Retinal pigment epithelial cell (primary cell): ENCODE measurements around the gene SOX18.

Experiments used
- DNase-seq: peaks from one replicate; pipeline ENCODE4 v3.0.0-alpha.2; 2010; ENCODE audit warnings: low read depth
- H3K4me3 ChIP-seq: 2 replicates; pipeline ENCODE4 v1.5.1; 2011; ENCODE audit warnings: mild to moderate bottlenecking, low read length, control low read depth, moderate library complexity
- CTCF ChIP-seq: conservative IDR thresholded peaks from 2 replicates; pipeline ENCODE4 v1.5.1; 2011; ENCODE audit warnings: low read depth, low read length, control low read depth, inconsistent platforms

SOX18 gene

GRCh38 chr20:64067005-64067632 lies 17.7 kb upstream of the SOX18 start:
- no peak overlapping the region for H3K4me3 ChIP-seq
- no peak for TF ChIP-seq CTCF
- no peak for DNase-seq

GRCh38 chr20:64065974-64066343 lies 16.5 kb upstream of the SOX18 start:
- DNase-seq: no peak
- no peak for TF ChIP-seq CTCF
- no peak overlapping the region for H3K4me3 ChIP-seq

GRCh38 chr20:64065062-64065973 lies 15.9 kb upstream of the SOX18 start:
- H3K4me3 ChIP-seq: no peak overlapping the region
- no peak for DNase-seq

GRCh38 chr20:64064145-64064698 lies 14.8 kb upstream of the SOX18 start:
- H3K4me3 ChIP-seq: peak overlapping the region; percentile 77
- DNase-seq: no peak
- no peak for TF ChIP-seq CTCF

More at GRCh38 chr20:64065062-64065973, 15.9 kb upstream of the SOX18 start:
- TF ChIP-seq CTCF: no peak

GRCh38 chr20:64063389-64064144 lies 14.1 kb upstream of the SOX18 start:
- DNase-seq: no peak
- no peak for TF ChIP-seq CTCF
- H3K4me3 ChIP-seq: peak overlapping the region; percentile 77

GRCh38 chr20:64062596-64063388 lies 13.4 kb upstream of the SOX18 start, which contains the start of gene TCEA2:
TCEA2 (plus strand) TSS chr20:64063198; CDS start chr20:64063313, 115 bp downstream.
- peak within 1 kb of the TSS; percentile 77 for H3K4me3 ChIP-seq
- no peak for TF ChIP-seq CTCF
- DNase-seq: peak; percentile 84
